Measurements from ENCODE around the gene KCTD19.

Gene KCTD19

DNA sequence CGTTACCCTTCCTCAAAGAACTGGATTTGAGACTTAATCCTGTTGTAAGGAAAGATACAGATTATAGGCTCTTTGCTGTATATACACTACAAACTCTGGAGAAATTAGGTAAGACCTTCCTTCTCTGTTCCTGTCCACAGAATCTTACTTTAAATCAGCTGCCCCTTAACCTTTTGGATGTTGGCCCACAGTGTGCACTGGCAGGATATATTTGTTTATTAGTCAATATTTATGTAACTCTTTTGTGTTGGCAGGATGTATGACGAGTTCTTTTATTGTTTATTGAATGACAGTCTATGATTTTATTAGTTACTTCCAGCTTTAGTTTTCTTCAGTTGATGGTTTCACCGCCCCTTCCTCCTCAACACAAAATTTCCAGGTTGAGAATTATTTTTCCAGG is 19.8 kb upstream of the KCTD19 start:
- TF ChIP-seq TEAD4 (IDR thresholded peaks at IDR 0.05) (no peak), CEBPB (IDR thresholded peaks at IDR 0.05) (no peak), NFIC (IDR thresholded peaks at IDR 0.05) (no peak), RAD21 (IDR thresholded peaks at IDR 0.05; ENCODE audit: low read depth) (no peak), TCF12 (IDR thresholded peaks at IDR 0.05; ENCODE audit: low read depth) (no peak), EGR1 (IDR thresholded peaks at IDR 0.05) (no peak), YY1 (IDR thresholded peaks at IDR 0.05; ENCODE audit: low read depth) (no peak), TAF1 (IDR thresholded peaks at IDR 0.05; ENCODE audit: low read depth) (no peak), EP300 (IDR thresholded peaks at IDR 0.05; ENCODE audit: borderline replicate concordance) (no peak), CREB1 (IDR thresholded peaks at IDR 0.05; ENCODE audit: low read depth) (no peak), FOXM1 (IDR thresholded peaks at IDR 0.05; ENCODE audit: borderline replicate concordance, low read depth) (no peak), ZBTB7A (IDR thresholded peaks at IDR 0.05; ENCODE audit: low read depth) (no peak)
- TF ChIP-seq, protein P1, sequence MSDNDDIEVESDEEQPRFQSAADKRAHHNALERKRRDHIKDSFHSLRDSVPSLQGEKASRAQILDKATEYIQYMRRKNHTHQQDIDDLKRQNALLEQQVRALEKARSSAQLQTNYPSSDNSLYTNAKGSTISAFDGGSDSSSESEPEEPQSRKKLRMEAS (IDR thresholded peaks at IDR 0.05), result no peak
- TF ChIP-seq, protein P2, sequence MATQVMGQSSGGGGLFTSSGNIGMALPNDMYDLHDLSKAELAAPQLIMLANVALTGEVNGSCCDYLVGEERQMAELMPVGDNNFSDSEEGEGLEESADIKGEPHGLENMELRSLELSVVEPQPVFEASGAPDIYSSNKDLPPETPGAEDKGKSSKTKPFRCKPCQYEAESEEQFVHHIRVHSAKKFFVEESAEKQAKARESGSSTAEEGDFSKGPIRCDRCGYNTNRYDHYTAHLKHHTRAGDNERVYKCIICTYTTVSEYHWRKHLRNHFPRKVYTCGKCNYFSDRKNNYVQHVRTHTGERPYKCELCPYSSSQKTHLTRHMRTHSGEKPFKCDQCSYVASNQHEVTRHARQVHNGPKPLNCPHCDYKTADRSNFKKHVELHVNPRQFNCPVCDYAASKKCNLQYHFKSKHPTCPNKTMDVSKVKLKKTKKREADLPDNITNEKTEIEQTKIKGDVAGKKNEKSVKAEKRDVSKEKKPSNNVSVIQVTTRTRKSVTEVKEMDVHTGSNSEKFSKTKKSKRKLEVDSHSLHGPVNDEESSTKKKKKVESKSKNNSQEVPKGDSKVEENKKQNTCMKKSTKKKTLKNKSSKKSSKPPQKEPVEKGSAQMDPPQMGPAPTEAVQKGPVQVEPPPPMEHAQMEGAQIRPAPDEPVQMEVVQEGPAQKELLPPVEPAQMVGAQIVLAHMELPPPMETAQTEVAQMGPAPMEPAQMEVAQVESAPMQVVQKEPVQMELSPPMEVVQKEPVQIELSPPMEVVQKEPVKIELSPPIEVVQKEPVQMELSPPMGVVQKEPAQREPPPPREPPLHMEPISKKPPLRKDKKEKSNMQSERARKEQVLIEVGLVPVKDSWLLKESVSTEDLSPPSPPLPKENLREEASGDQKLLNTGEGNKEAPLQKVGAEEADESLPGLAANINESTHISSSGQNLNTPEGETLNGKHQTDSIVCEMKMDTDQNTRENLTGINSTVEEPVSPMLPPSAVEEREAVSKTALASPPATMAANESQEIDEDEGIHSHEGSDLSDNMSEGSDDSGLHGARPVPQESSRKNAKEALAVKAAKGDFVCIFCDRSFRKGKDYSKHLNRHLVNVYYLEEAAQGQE (IDR thresholded peaks at IDR 0.05; ENCODE audit: low read depth), result no peak
- TF ChIP-seq, protein P3, sequence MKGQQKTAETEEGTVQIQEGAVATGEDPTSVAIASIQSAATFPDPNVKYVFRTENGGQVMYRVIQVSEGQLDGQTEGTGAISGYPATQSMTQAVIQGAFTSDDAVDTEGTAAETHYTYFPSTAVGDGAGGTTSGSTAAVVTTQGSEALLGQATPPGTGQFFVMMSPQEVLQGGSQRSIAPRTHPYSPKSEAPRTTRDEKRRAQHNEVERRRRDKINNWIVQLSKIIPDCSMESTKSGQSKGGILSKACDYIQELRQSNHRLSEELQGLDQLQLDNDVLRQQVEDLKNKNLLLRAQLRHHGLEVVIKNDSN (IDR thresholded peaks at IDR 0.05), result no peak

DNA sequence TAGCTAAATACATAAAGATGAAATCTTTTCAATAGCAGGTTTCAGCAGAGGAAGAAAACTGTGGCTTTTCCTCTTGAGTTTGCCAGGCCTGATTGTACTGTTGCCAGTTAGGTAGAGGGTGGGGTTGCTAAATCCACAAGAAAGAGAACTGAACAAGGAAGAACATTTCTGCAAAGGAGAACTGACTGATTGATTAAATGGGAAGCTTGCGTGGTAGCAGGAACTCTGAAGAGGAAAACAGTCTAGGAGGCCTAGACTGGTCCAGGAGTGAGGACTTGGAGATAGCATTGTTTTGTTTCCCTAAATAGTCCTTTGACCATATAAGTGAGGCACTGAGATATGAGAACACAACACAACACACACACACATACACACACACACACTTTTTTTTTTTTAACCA is 18.9 kb upstream of the KCTD19 start:
- TF ChIP-seq TCF12 (IDR thresholded peaks at IDR 0.05; ENCODE audit: low read depth) (no peak), RAD21 (IDR thresholded peaks at IDR 0.05; ENCODE audit: low read depth) (no peak), TEAD4 (IDR thresholded peaks at IDR 0.05) (no peak), ZBTB7A (IDR thresholded peaks at IDR 0.05; ENCODE audit: low read depth) (no peak), EP300 (IDR thresholded peaks at IDR 0.05; ENCODE audit: borderline replicate concordance) (no peak), EGR1 (IDR thresholded peaks at IDR 0.05) (no peak), YY1 (IDR thresholded peaks at IDR 0.05; ENCODE audit: low read depth) (no peak), CEBPB (IDR thresholded peaks at IDR 0.05) (no peak), CREB1 (IDR thresholded peaks at IDR 0.05; ENCODE audit: low read depth) (no peak)
- TF ChIP-seq, protein P2 (IDR thresholded peaks at IDR 0.05; ENCODE audit: low read depth), result no peak
- TF ChIP-seq, protein P1 (IDR thresholded peaks at IDR 0.05), result no peak
- TF ChIP-seq, protein P3 (IDR thresholded peaks at IDR 0.05), result no peak

GRCh38 chr16:67342616-67343015 is 16.1 kb upstream of the KCTD19 start:
- TF ChIP-seq, protein P3 (IDR thresholded peaks at IDR 0.05), result no peak
- TF ChIP-seq TEAD4 (IDR thresholded peaks at IDR 0.05) (no peak), YY1 (IDR thresholded peaks at IDR 0.05; ENCODE audit: low read depth) (no peak), RAD21 (IDR thresholded peaks at IDR 0.05; ENCODE audit: low read depth) (no peak), EP300 (IDR thresholded peaks at IDR 0.05; ENCODE audit: borderline replicate concordance) (no peak), CREB1 (IDR thresholded peaks at IDR 0.05; ENCODE audit: low read depth) (no peak), TCF12 (IDR thresholded peaks at IDR 0.05; ENCODE audit: low read depth) (no peak)

- TF ChIP-seq EGR1 (IDR thresholded peaks at IDR 0.05) (no peak), RAD21 (IDR thresholded peaks at IDR 0.05; ENCODE audit: low read depth) (no peak), ZBTB7A (IDR thresholded peaks at IDR 0.05; ENCODE audit: low read depth) (no peak), CEBPB (IDR thresholded peaks at IDR 0.05) (no peak), FOXM1 (IDR thresholded peaks at IDR 0.05; ENCODE audit: borderline replicate concordance, low read depth) (no peak), CREB1 (IDR thresholded peaks at IDR 0.05; ENCODE audit: low read depth) (no peak), TCF12 (IDR thresholded peaks at IDR 0.05; ENCODE audit: low read depth) (no peak), EP300 (IDR thresholded peaks at IDR 0.05; ENCODE audit: borderline replicate concordance) (no peak), TAF1 (IDR thresholded peaks at IDR 0.05; ENCODE audit: low read depth) (no peak), NFIC (IDR thresholded peaks at IDR 0.05) (no peak), YY1 (IDR thresholded peaks at IDR 0.05; ENCODE audit: low read depth) (no peak), TEAD4 (IDR thresholded peaks at IDR 0.05) (no peak)
- TF ChIP-seq, protein P2 (IDR thresholded peaks at IDR 0.05; ENCODE audit: low read depth), result no peak
- TF ChIP-seq, protein P3 (IDR thresholded peaks at IDR 0.05), result no peak
- TF ChIP-seq, protein P1 (IDR thresholded peaks at IDR 0.05), result no peak
Observed at GRCh38 chr16:67341250-67341649, 14.7 kb upstream of the KCTD19 start.

Measured in Ishikawa (cell line).